HCT116 (cell line): ENCODE measurements around the gene SLC10A3. TPM values are rescaled to one million over a fixed set of nuclear protein-coding genes. Genes with fewer than 3 reads are reported as not detected.
"Not testable (repeated sequence)": the region's sequence is repeated elsewhere in the genome, so short reads cannot be mapped to it uniquely, and the experiment has no call there.

Experiments used
- ATAC-seq: fragments of 200-7000 bp; cut with Tn5 transposase; 2 replicates; pipeline ENCODE4 v1.9.1; 2020; ENCODE audit warnings: mild to moderate bottlenecking, moderate library complexity
- BruUV-seq: library from RNA; stranded (reverse); fragments of 400-500 nt; replicated peaks from 2 replicates; lab custom pipeline; 2021; lab: Mats Ljungman, UMichigan
- CTCF ChIA-PET: fragments of 300-600 bp; sonication (Branson Sonifier 250); formaldehyde crosslinking; loops from one replicate; lab custom pipeline; 2021; ENCODE audit warnings: antibody characterized with exemption; lab: Charles Lee
- POLR2A ChIA-PET: fragments of 300-600, 350-600 bp; sonication (Branson Sonifier 250); formaldehyde crosslinking; loops from one replicate; lab custom pipeline; 2021; ENCODE audit warnings: antibody characterized with exemption; lab: Charles Lee
- RAD21 ChIA-PET, 2 experiments: fragments of 300-600 bp; sonication (Branson Sonifier 250); formaldehyde crosslinking; loops; one replicate each; lab custom pipeline; 2023; ENCODE audit warnings: low total read pairs in 2 of 2; ENCODE audit not compliant: uncharacterized antibody in 2 of 2, unreplicated experiment in 2 of 2, low non-redundant PET in 1 of 2; lab: Charles Lee
- DNase-seq: peaks from one replicate; pipeline ENCODE4 v3.0.0-alpha.2; 2010; ENCODE audit warnings: low read depth, low spot score
- H2AFZ ChIP-seq: fragments of 200-600 bp; shearing (Covaris generic), sonication (generic); 2 replicates; pipeline ENCODE4 v1.6.1; 2017; ENCODE audit warnings: low read depth, mixed run types, mixed read lengths, antibody characterized with exemption, low read length; ENCODE audit not compliant: poor library complexity, severe bottlenecking
- H3K27ac ChIP-seq: 2 replicates; pipeline ENCODE4 v1.5.1; 2012; ENCODE audit warnings: low read depth, low read length
- H3K27me3 ChIP-seq: fragments of 200-600 bp; sonication (generic); 2 replicates; pipeline ENCODE4 v1.6.1; 2016; ENCODE audit warnings: mixed run types, low read length, mixed read lengths; ENCODE audit not compliant: insufficient read depth
- H3K36me3 ChIP-seq, 2 experiments: fragments of 200-500 bp in 1 of 2; fragments of 200-600 bp in 1 of 2; sonication (Bioruptor generic) in 1 of 2; sonication (generic) in 1 of 2; 2 replicates each; pipeline versions ENCODE4 v1.5.1 to v1.6.1; 2014 to 2016; ENCODE audit warnings: low read length in 2 of 2, inconsistent platforms in 1 of 2, mixed read lengths in 1 of 2, mixed run types in 1 of 2; ENCODE audit not compliant: insufficient read depth in 2 of 2, control insufficient read depth in 1 of 2
- H3K4me1 ChIP-seq, 2 experiments: fragments of 200-600 bp in 1 of 2; sonication (generic) in 1 of 2; 2 replicates each; pipeline versions ENCODE4 v1.5.1 to v1.6.1; 2012 to 2017; ENCODE audit warnings: low read length in 2 of 2, inconsistent platforms in 1 of 2, mild to moderate bottlenecking in 1 of 2, mixed read lengths in 1 of 2, mixed run types in 1 of 2, moderate library complexity in 1 of 2; ENCODE audit not compliant: insufficient read depth in 2 of 2, control insufficient read depth in 1 of 2
- H3K4me2 ChIP-seq: fragments of 200-600 bp; sonication (generic); 2 replicates; pipeline ENCODE4 v1.6.1; 2017; ENCODE audit warnings: mixed run types, low read length, mixed read lengths
- H3K4me3 ChIP-seq, 2 experiments: fragments of 200-600 bp in 1 of 2; sonication (generic) in 1 of 2; replicated peaks in 1 of 2; 2 replicates each; pipeline ENCODE4 v1.5.1; 2011 to 2016; ENCODE audit warnings: low read length in 2 of 2, control low read depth in 1 of 2, low read depth in 1 of 2, mild to moderate bottlenecking in 1 of 2, mixed read lengths in 1 of 2, mixed run types in 1 of 2
- H3K79me2 ChIP-seq: fragments of 200-600 bp; sonication (generic); 2 replicates; pipeline ENCODE4 v1.6.1; 2017; ENCODE audit warnings: mild to moderate bottlenecking, mixed run types, low read length, moderate library complexity, mixed read lengths; ENCODE audit not compliant: insufficient read depth
- H3K9ac ChIP-seq: fragments of 200-600 bp; sonication (generic); 2 replicates; pipeline ENCODE4 v1.6.1; 2016; ENCODE audit warnings: low read length, mixed read lengths
- H3K9me2 ChIP-seq: fragments of 200-600 bp; sonication (generic), shearing (Covaris generic); 2 replicates; pipeline ENCODE4 v1.6.1; 2017; ENCODE audit warnings: mixed run types, mild to moderate bottlenecking, moderate library complexity; ENCODE audit not compliant: insufficient read depth
- H3K9me3 ChIP-seq, 2 experiments: fragments of 200-500 bp in 1 of 2; fragments of 200-600 bp in 1 of 2; sonication (Bioruptor generic) in 1 of 2; sonication (generic) in 1 of 2; 2 replicates each; pipeline ENCODE4 v1.6.1; 2014 to 2017; ENCODE audit warnings: low read length in 2 of 2, mixed read lengths in 2 of 2, inconsistent platforms in 1 of 2, low read depth in 1 of 2, mild to moderate bottlenecking in 1 of 2, mixed run types in 1 of 2, moderate library complexity in 1 of 2; ENCODE audit not compliant: control insufficient read depth in 1 of 2, insufficient read depth in 1 of 2
- H4K20me1 ChIP-seq: fragments of 200-600 bp; sonication (generic), shearing (Covaris generic); 2 replicates; pipeline ENCODE4 v1.6.1; 2017; ENCODE audit warnings: mixed run types, mild to moderate bottlenecking, moderate library complexity; ENCODE audit not compliant: insufficient read depth
- CBX3 ChIP-seq: IDR thresholded peaks from 2 replicates; pipeline ENCODE4 v1.6.1; 2012; ENCODE audit warnings: low read depth
- EZH2phosphoT487 ChIP-seq: fragments of 200-600 bp; IDR thresholded peaks from 2 replicates; pipeline ENCODE4 v1.6.1; 2018; ENCODE audit warnings: antibody characterized with exemption, borderline replicate concordance
- FOSL1 ChIP-seq: IDR thresholded peaks from 2 replicates; pipeline ENCODE4 v1.6.1; 2012; ENCODE audit warnings: low read depth
- JUND ChIP-seq: IDR thresholded peaks from 2 replicates; pipeline ENCODE4 v1.6.1; 2012
- POLR2AphosphoS5 ChIP-seq: IDR thresholded peaks from 2 replicates; pipeline ENCODE4 v1.6.1; 2011; ENCODE audit warnings: mild to moderate bottlenecking, low read depth, low read length, moderate library complexity
- SP1 ChIP-seq: IDR thresholded peaks from 2 replicates; pipeline ENCODE4 v1.6.1; 2012; ENCODE audit warnings: low read depth
- TCF7L2 ChIP-seq: IDR thresholded peaks from 2 replicates; pipeline ENCODE4 v1.7.0; 2011; ENCODE audit warnings: borderline replicate concordance, inconsistent platforms; ENCODE audit not compliant: insufficient read depth, insufficient read length; ENCODE audit errors: extremely low read depth
- ZFX ChIP-seq: fragments of 450-650 bp; IDR thresholded peaks from 2 replicates; pipeline ENCODE4 v1.6.1; 2017
- intact Hi-C: fragments of 100-400 bp; cut with micrococcal nuclease; formaldehyde crosslinking; loops from 2 replicates; pipeline ENCODE4 v1.10.0; 2022
- total RNA-seq: library from RNA; stranded (reverse); gene quantifications from one replicate; pipeline ENCODE4 v1.2.1, GENCODE V29; 2021; ENCODE audit not compliant: unreplicated experiment
- TF ChIP-seq, protein P1 (sequence below): IDR thresholded peaks from 2 replicates; pipeline ENCODE4 v1.6.1; 2012
- TF ChIP-seq, protein P2 (sequence below): IDR thresholded peaks from 2 replicates; pipeline ENCODE4 v1.6.1; 2012
- TF ChIP-seq, protein P3 (sequence below), 3 experiments: fragments of 200-600 bp in 1 of 3; sonication (generic) in 1 of 3; IDR thresholded peaks in 2 of 3; conservative IDR thresholded peaks in 1 of 3; 2 replicates each; pipeline ENCODE4 v1.5.1; 2012 to 2017; ENCODE audit warnings: low read depth in 2 of 3, low read length in 2 of 3, antibody characterized with exemption in 1 of 3, borderline replicate concordance in 1 of 3, control low read depth in 1 of 3, mild to moderate bottlenecking in 1 of 3, mixed read lengths in 1 of 3, mixed run types in 1 of 3, moderate library complexity in 1 of 3; ENCODE audit not compliant: insufficient read depth in 1 of 3

Gene SLC10A3
- total RNA-seq, 1 experiment from 2014 or later = 16.2 TPM

DNA sequence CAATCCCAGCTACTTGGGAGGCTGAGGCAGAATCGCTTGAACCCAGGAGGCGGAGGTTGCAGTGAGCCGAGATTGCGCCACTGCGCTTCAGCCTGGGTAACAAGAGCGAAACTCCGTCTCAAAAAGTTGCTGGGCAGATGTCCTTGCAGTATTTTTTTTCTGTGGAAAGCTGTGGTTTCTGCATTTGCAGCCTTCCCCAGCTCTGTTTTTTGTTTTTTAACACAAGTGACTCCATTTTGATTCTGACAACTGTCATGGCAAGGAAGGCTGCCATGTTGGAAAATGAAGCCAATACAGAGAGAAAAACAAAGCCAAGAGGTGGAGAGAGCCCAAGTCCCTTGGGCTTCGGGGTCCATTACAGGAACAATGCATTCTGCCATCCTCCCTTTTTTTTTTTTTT is 11.7 kb upstream of the SLC10A3 start (continued):
- no peak for TF ChIP-seq TCF7L2
- TF ChIP-seq, protein P1, sequence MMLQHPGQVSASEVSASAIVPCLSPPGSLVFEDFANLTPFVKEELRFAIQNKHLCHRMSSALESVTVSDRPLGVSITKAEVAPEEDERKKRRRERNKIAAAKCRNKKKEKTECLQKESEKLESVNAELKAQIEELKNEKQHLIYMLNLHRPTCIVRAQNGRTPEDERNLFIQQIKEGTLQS = no peak
- TF ChIP-seq JUND = no peak
- TF ChIP-seq, protein P2, sequence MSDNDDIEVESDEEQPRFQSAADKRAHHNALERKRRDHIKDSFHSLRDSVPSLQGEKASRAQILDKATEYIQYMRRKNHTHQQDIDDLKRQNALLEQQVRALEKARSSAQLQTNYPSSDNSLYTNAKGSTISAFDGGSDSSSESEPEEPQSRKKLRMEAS = no peak
- no peak for TF ChIP-seq CBX3
- TF ChIP-seq, protein P3, sequence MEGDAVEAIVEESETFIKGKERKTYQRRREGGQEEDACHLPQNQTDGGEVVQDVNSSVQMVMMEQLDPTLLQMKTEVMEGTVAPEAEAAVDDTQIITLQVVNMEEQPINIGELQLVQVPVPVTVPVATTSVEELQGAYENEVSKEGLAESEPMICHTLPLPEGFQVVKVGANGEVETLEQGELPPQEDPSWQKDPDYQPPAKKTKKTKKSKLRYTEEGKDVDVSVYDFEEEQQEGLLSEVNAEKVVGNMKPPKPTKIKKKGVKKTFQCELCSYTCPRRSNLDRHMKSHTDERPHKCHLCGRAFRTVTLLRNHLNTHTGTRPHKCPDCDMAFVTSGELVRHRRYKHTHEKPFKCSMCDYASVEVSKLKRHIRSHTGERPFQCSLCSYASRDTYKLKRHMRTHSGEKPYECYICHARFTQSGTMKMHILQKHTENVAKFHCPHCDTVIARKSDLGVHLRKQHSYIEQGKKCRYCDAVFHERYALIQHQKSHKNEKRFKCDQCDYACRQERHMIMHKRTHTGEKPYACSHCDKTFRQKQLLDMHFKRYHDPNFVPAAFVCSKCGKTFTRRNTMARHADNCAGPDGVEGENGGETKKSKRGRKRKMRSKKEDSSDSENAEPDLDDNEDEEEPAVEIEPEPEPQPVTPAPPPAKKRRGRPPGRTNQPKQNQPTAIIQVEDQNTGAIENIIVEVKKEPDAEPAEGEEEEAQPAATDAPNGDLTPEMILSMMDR (IDR thresholded peaks at IDR 0.05 in 2 of 3, conservative IDR thresholded peaks at IDR 0.05 in 1 of 3; ENCODE audit: borderline replicate concordance in 1 of 3, insufficient read depth in 1 of 3, low read depth in 2 of 3, low read length in 2 of 3) = no peak
- no peak for TF ChIP-seq POLR2AphosphoS5
- TF ChIP-seq SP1 = no peak
- TF ChIP-seq FOSL1 = no peak
- no peak for TF ChIP-seq EZH2phosphoT487
- TF ChIP-seq ZFX = no peak

DNA sequence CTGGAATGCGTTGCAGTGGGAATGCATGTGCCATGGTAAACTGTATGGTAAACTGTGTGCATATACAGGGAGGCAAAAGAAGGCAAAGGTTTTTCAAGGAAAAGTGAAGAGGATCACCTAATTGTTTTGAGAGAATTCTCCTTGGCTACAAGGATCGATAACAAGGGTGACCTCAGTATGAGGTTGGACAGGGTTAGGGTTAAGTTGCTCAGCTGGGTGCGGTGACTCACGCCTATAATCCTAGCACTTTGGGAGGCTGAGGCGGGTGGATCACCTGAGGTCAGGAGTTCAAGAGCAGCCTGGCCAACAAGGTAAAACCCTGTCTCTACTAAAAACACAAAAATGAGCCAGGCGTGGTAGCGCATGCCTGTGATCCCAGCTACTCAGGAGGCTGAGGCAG is 11.0 kb upstream of the SLC10A3 start:
- H3K4me3 ChIP-seq, H3K4me2 ChIP-seq, RAD21 ChIA-PET, POLR2A ChIA-PET, H3K9me3 ChIP-seq, DNase-seq, BruUV-seq, H3K27me3 ChIP-seq, ATAC-seq, H3K36me3 ChIP-seq, H4K20me1 ChIP-seq, H3K4me1 ChIP-seq, H3K27ac ChIP-seq, H3K79me2 ChIP-seq, intact Hi-C loops, H2AFZ ChIP-seq, H3K9me2 ChIP-seq, H3K9ac ChIP-seq, CTCF ChIA-PET: not testable (repeated sequence)

DNA sequence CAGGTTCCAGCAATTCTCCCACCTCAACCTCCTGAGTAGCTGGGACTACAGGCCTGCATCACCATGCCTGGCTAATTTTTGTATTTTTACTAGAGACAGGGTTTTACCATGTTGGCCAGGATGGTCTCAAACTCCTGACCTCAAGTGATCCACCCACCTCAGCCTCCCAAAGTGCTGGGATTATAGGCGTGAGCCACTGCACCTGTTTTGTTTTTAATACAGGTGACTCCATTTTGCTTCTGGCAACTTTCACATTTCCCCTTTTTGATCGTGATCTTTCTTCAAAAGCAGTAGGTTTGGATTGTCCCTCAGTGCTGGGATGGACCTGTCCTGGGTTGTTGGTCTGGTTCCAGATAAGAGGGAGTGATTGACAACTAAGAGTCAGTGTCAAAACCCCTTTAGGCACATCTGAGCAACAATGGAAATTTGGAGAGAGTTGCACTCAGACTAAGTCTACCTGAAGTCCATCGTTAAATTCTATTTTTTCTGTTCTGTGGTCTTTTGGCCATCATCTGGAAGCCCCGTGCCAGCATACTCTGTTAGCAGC is 6.2 kb upstream of the SLC10A3 start:
- H3K27me3 ChIP-seq, H4K20me1 ChIP-seq, H3K9me2 ChIP-seq, BruUV-seq, H3K27ac ChIP-seq, H3K9me3 ChIP-seq, intact Hi-C loops, H3K4me2 ChIP-seq, H3K4me3 ChIP-seq, H3K9ac ChIP-seq, DNase-seq, H3K4me1 ChIP-seq, ATAC-seq, POLR2A ChIA-PET, RAD21 ChIA-PET, H2AFZ ChIP-seq, H3K79me2 ChIP-seq, H3K36me3 ChIP-seq: not testable (repeated sequence)
- CTCF ChIA-PET = interaction anchor here (0.6 kb wide), 1 partner anchor 587 kb away, joined by 4 read pairs; no protein-coding TSS in a partner anchor
